Mesothelial cell of epicardium (in vitro differentiated cells): ENCODE results near the gene BICRAL. TPM values are rescaled to one million over a fixed set of nuclear protein-coding genes. Genes with fewer than 3 reads are reported as not detected.
A peak's percentile ranks its signal among the peaks of the same experiment; 100 is the strongest.
"Not testable (repeated sequence)": the region's sequence is repeated elsewhere in the genome, so short reads cannot be mapped to it uniquely, and the experiment has no call there.

ENCODE experiments used
- DNase-seq, 2 experiments: peaks; one replicate each; pipeline ENCODE4 v3.0.0; 2021; ENCODE audit warnings: low spot score in 2 of 2; ENCODE audit not compliant: unreplicated experiment in 2 of 2
- H3K27ac Mint-ChIP-seq: 2 replicates; pipeline ENCODE4 v1.8.0; 2021; ENCODE audit warnings: mixed read lengths
- H3K27me3 Mint-ChIP-seq: 2 replicates; pipeline ENCODE4 v1.8.0; 2021; ENCODE audit warnings: low read depth, mixed read lengths
- H3K36me3 Mint-ChIP-seq: 2 replicates; pipeline ENCODE4 v1.8.0; 2021; ENCODE audit warnings: mixed read lengths
- H3K4me1 Mint-ChIP-seq: 2 replicates; pipeline ENCODE4 v1.8.0; 2021; ENCODE audit warnings: mixed read lengths
- H3K4me3 Mint-ChIP-seq: 2 replicates; pipeline ENCODE4 v1.8.0; 2021; ENCODE audit warnings: mild to moderate bottlenecking, moderate library complexity, mixed read lengths
- H3K9me3 Mint-ChIP-seq: 2 replicates; pipeline ENCODE4 v1.8.0; 2021; ENCODE audit warnings: mixed read lengths
- CTCF ChIP-seq: fragments of 200-600 bp; sonication (generic); IDR thresholded peaks from one replicate; pipeline ENCODE4 v1.5.0; 2021; ENCODE audit warnings: antibody characterized with exemption; ENCODE audit not compliant: unreplicated experiment
- total RNA-seq: library from RNA; stranded (reverse); gene quantifications from 3 replicates; pipeline ENCODE4 v1.2.1, GENCODE V29; 2021

BICRAL gene
- total RNA-seq, 1 donor from 2014 or later = 13.2 TPM

GRCh38 chr6:42885702-42886101, 103.8 kb downstream of the BICRAL start:
- Mint-ChIP-seq H3K9me3 (no peaks in the 10 kb centered on the region), H3K27me3 (no peaks in the 10 kb centered on the region), H3K36me3 (peaks cover 26% of the 10 kb centered on the region), H3K4me3 (no peak overlapping the region), H3K4me1 (peaks cover 8% of the 10 kb centered on the region), H3K27ac (no peak overlapping the region)
- TF ChIP-seq CTCF = no peak
- DNase-seq = no peak

DNA sequence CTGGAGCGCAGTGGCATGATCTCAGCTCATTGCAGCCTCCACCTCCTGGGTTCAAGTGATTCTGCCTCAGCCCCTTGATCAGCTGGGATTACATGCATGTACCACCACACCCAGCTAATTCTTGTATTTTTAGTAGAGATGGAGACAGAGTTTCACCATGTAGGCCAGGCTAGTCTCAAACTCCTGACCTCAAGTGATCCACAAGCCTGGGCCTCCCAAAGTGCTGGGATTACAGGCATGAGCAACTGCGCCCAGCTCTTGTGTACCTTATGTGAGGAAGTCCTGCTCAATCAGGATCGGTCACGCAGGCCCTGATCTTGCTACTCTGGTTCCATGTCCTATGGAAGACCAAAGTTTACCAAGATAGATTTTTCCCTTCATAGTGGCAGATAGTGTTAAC, 106.3 kb downstream of the BICRAL start:
- not testable (repeated sequence) for H3K9me3 Mint-ChIP-seq, H3K4me3 Mint-ChIP-seq, H3K27me3 Mint-ChIP-seq, DNase-seq
- Mint-ChIP-seq H3K27ac (peak overlapping the region; percentile 47), H3K4me1 (peaks cover 15% of the 10 kb centered on the region), H3K36me3 (peaks cover 23% of the 10 kb centered on the region)

DNA sequence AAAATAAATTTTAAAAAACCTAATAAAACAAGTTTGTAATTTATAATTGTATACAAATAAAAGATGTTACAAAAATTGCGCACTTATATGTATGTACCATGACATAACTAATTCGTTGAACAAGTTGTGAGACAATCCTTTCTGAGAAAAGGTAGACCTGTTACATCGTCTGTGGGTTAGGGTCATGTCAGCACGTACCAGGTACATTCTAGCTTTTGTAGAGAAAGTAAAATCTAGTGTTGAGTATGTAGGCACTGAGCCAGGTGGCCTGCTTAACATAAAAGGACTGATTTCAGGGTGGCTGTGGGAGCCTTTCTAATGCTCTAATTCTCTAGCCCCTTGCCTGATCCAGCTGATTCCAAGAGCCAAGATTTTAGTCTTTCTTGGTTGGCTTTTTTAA, 108.0 kb downstream of the BICRAL start:
- H3K4me3 Mint-ChIP-seq = peak overlapping the region; percentile 97
- no peaks in the 10 kb centered on the region for H3K27me3 Mint-ChIP-seq

GRCh38 chr6:42890311-42891198, 108.7 kb downstream of the BICRAL start:
- DNase-seq = peak; percentile 66 to 84
- peaks cover 10% of the 10 kb centered on the region for H3K36me3 Mint-ChIP-seq
- no peak for TF ChIP-seq CTCF
- H3K4me1 Mint-ChIP-seq = peaks cover 27% of the 10 kb centered on the region
- H3K27me3 Mint-ChIP-seq = no peaks in the 10 kb centered on the region
- H3K4me3 Mint-ChIP-seq = peak overlapping the region; percentile 97
- H3K27ac Mint-ChIP-seq = peak overlapping the region; percentile 94
- H3K9me3 Mint-ChIP-seq = no peaks in the 10 kb centered on the region

More for the DNA sequence above, 108.0 kb downstream of the BICRAL start:
- Mint-ChIP-seq H3K36me3 (peaks cover 11% of the 10 kb centered on the region), H3K4me1 (peaks cover 27% of the 10 kb centered on the region), H3K27ac (peak overlapping the region; percentile 94), H3K9me3 (no peaks in the 10 kb centered on the region)
- TF ChIP-seq CTCF = no peak
- no peak for DNase-seq

DNA sequence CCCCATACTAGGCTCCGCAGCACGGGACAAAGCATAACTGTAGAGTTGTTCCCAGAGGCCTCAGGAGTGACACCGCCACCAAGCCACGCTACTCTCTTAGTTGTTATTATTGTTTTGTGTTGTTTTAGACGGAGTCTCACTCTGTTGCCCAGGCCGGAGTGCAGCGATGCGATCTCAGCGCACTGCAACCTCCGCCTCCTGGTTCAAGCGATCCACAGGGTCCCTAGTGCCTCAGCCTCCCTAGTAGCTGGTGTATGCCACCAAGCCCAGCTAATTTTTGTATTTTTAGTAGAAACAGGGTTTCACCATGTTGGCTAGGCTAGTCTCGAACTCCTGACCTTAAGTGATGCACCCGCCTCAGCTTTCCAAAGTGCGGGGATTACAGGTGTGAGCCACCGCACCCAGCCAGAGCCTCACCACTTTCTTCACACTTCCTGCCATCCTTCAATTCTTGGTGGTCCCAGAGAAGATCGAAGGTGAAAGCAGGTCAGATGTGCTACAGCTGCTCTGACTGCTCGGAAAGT, 109.4 kb downstream of the BICRAL start:
- peaks cover 3% of the 10 kb centered on the region for H3K36me3 Mint-ChIP-seq
- no peak for DNase-seq
- peak overlapping the region; percentile 97 for H3K4me3 Mint-ChIP-seq
- H3K27me3 Mint-ChIP-seq = no peaks in the 10 kb centered on the region
- H3K9me3 Mint-ChIP-seq = no peaks in the 10 kb centered on the region
- H3K4me1 Mint-ChIP-seq = peaks cover 28% of the 10 kb centered on the region
- peak overlapping the region; percentile 94 for H3K27ac Mint-ChIP-seq
- no peak for TF ChIP-seq CTCF

DNA sequence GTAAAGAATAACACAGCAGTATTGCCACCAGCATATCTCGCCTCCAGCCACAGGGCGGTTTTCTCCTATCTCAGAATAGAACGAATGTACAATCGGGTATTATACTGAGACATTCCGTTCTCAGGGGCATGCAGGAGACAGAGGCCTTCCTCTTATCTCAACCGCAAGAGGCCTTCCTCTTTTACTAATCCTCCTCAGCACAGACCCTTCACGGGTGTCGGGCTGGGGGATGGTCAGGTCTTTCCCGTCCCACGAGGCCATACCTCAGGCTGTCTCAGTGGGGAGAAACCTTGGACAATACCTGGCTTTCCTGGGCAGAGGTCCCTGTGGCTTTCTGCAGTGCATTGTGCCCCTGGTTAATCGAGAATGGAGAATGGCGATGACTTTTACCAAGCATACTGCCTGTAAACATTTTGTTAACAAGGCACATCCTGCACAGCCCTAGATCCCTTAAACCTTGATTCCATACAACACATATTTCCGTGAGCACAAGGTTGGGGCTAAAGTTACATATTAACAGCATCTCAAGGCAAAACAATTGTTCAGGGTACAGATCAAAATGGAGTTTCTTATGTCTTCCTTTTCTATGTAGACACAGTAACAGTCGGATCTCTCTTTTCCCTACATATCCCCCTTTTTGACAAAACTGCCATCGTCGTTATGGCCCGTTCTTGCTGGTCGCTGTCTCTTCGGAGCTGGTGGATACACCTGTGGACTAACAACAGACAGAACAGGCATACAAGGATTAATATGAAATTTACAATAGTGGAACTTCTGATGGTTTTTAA, 112.4 kb downstream of the BICRAL start:
- not testable (repeated sequence) for H3K9me3 Mint-ChIP-seq, DNase-seq, H3K27me3 Mint-ChIP-seq, H3K36me3 Mint-ChIP-seq, H3K4me3 Mint-ChIP-seq
- Mint-ChIP-seq H3K4me1 (peaks cover 57% of the 10 kb centered on the region), H3K27ac (peak overlapping the region; percentile 76)
